Spleen (tissue), 11 donors: ENCODE data around the gene PEAK1. TPM values are rescaled to one million over a fixed set of nuclear protein-coding genes. Genes with fewer than 3 reads are reported as not detected.
"Not testable (repeated sequence)": the region's sequence is repeated elsewhere in the genome, so short reads cannot be mapped to it uniquely, and the experiment has no call there.

Experiments used
- DNase-seq: peaks from one replicate; pipeline ENCODE4 v3.0.0-alpha.2; 2020
- H3K27ac ChIP-seq, 8 donors: fragments of 200-600 bp; sonication (generic) in 7 of 8; 1 replicate in 4 of 8; 2 replicates in 4 of 8; pipeline versions ENCODE4 v1.5.0 to v1.8.0; 2016 to 2021; ENCODE audit warnings: inconsistent platforms in 4 of 8, mild to moderate bottlenecking in 4 of 8, moderate library complexity in 1 of 8
- H3K27me3 ChIP-seq, 7 donors: fragments of 200-600 bp; sonication (generic) in 6 of 7; replicated peaks in 1 of 7; 1 replicate in 4 of 7; 2 replicates in 3 of 7; pipeline versions ENCODE4 v1.5.0 to v1.8.0; 2016 to 2021; ENCODE audit warnings: inconsistent platforms in 3 of 7, mild to moderate bottlenecking in 1 of 7
- H3K36me3 ChIP-seq, 6 donors: fragments of 200-600 bp; sonication (generic) in 5 of 6; 1 replicate in 4 of 6; 2 replicates in 2 of 6; pipeline versions ENCODE4 v1.5.0 to v1.8.0; 2016 to 2021; ENCODE audit warnings: inconsistent platforms in 2 of 6
- H3K4me1 ChIP-seq, 6 donors: fragments of 200-600 bp; sonication (generic) in 5 of 6; 1 replicate in 3 of 6; 2 replicates in 3 of 6; pipeline versions ENCODE4 v1.5.0 to v1.8.0; 2016 to 2021; ENCODE audit warnings: inconsistent platforms in 3 of 6
- H3K4me3 ChIP-seq, 8 donors: fragments of 200-600 bp; sonication (generic) in 7 of 8; 1 replicate in 4 of 8; 2 replicates in 4 of 8; pipeline versions ENCODE4 v1.5.0 to v1.8.0; 2016 to 2021; ENCODE audit warnings: inconsistent platforms in 4 of 8, mild to moderate bottlenecking in 4 of 8, moderate library complexity in 2 of 8
- H3K9me3 ChIP-seq, 8 donors: fragments of 200-600 bp; sonication (generic) in 7 of 8; 1 replicate in 4 of 8; 2 replicates in 4 of 8; pipeline versions ENCODE4 v1.5.0 to v1.8.0; 2016 to 2021; ENCODE audit warnings: inconsistent platforms in 4 of 8
- POLR2A ChIP-seq, 3 donors: fragments of 450-650 bp; IDR thresholded peaks; one replicate each; pipeline ENCODE4 v1.5.1; 2017; ENCODE audit warnings: antibody characterized with exemption in 3 of 3, mild to moderate bottlenecking in 1 of 3
- POLR2AphosphoS5 ChIP-seq, 3 donors: sonication (generic); formaldehyde crosslinking; IDR thresholded peaks; one replicate each; pipeline ENCODE4 v1.5.1; 2017; ENCODE audit warnings: antibody characterized with exemption in 3 of 3
- WGBS, 5 donors: extraction: QIAGEN DNeasy Blood & Tissue Kit in 3 of 5; methylation state at CpG; one replicate each; pipeline versions ENCODE4 v1.1.5 to v1.1.7; 2013 to 2018; 5-methylcytosine and 5-hydroxymethylcytosine counted together
- intact Hi-C: fragments of 100-400 bp; cut with DNase I; formaldehyde crosslinking; loops from one replicate; pipeline ENCODE4 v1.15.0; 2023; ENCODE audit warnings: low total_unique reads
- polyA plus RNA-seq, 3 donors: library from polyadenylated mRNA; stranded (reverse); fragments of 200-250 nt; gene quantifications; one replicate each; pipeline ENCODE4 v1.2.1, GENCODE V29; 2013
- total RNA-seq, 7 donors: library from RNA; depleted of rRNA in 3 of 7; stranded (reverse); fragments of >200 nt in 3 of 7; fragmentation: NEBNext Ultra II Directional in 4 of 7; extraction: Animal tissue kit (Norgen Biotek cat#: 25700) in 4 of 7; gene quantifications; one replicate each; pipeline versions ENCODE4 v1.1.0 to v1.2.1, GENCODE V29; 2016 to 2021
- TF ChIP-seq, protein P1 (sequence below), 11 experiments: fragments of 200-600 bp in 7 of 11; fragments of 450-650 bp in 4 of 11; sonication (generic) in 4 of 11; IDR thresholded peaks in 8 of 11; conservative IDR thresholded peaks in 3 of 11; 1 replicate in 7 of 11; 2 replicates in 4 of 11; pipeline versions ENCODE4 v1.4.0 to v1.8.0; 2016 to 2021; ENCODE audit warnings: antibody characterized with exemption in 11 of 11, inconsistent platforms in 4 of 11, mild to moderate bottlenecking in 1 of 11
- donor health status: healthy with polysubstance abuse.
- donor health status: DM: no; HTN: no; CAD: no; lungs with moderate emphysema.
- donor health status: DM: no; HTN: no; CAD: no.
- donor health status: Bipolar disorder and iron deficiency.
- donor health status: healthy.
- donor health status: DM: no; HTN: no; CAD: no.
- donor health status: DM: yes; HTN: yes; CAD: no.

PEAK1 gene
- total and polyA plus RNA-seq, 10 donors: 5.0 to 415 (median 175) TPM

DNA sequence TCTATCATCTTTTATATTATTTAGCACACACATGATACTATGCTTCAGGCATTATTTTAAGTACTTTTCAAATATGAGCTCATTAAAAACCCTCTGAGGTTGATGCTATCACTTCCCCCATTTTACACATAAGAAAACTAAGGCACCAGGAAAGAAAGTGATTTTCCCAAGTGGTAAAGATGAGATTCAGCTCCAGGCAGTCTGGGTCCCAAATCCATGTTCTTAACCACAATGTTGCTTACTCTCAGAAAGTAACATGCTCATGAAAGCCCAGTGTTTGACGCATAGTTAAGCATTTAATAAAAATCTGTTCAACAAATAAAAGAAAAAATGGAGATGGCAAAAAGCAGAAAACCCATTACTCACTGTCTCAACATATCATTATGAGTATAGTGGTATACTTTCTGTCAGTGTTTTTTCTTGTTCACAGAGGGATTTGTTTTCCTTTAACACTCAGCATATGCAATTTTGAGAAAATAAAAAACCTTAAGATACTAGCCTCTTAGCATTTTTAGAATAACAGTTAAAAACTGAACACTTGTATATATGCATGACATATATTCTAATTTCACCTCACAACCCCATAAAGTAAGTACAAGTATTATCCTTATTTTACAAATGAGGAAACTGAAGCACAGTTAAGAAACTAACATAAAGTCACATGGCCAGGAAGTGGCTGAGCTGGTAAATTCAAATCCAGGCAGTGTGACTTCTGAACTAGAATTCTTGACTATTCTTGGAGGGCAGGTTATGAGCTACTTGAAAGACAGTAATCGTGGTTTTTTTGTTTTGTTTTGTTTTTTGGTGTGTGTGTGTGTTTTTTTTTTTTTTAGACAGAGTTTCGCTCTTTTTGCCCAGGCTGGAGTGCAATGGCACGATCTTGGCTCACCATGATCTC is 10.4 kb downstream of the PEAK1 start:
- H3K4me1 ChIP-seq: peaks cover 20 to 88% (median 47%) of the 10 kb centered on the region in 6 donors
- TF ChIP-seq, protein P1, sequence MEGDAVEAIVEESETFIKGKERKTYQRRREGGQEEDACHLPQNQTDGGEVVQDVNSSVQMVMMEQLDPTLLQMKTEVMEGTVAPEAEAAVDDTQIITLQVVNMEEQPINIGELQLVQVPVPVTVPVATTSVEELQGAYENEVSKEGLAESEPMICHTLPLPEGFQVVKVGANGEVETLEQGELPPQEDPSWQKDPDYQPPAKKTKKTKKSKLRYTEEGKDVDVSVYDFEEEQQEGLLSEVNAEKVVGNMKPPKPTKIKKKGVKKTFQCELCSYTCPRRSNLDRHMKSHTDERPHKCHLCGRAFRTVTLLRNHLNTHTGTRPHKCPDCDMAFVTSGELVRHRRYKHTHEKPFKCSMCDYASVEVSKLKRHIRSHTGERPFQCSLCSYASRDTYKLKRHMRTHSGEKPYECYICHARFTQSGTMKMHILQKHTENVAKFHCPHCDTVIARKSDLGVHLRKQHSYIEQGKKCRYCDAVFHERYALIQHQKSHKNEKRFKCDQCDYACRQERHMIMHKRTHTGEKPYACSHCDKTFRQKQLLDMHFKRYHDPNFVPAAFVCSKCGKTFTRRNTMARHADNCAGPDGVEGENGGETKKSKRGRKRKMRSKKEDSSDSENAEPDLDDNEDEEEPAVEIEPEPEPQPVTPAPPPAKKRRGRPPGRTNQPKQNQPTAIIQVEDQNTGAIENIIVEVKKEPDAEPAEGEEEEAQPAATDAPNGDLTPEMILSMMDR (IDR thresholded peaks at IDR 0.05 in 8 of 11, conservative IDR thresholded peaks at IDR 0.05 in 3 of 11): no peak
- TF ChIP-seq POLR2A (IDR thresholded peaks at IDR 0.05) (no peak), POLR2AphosphoS5 (IDR thresholded peaks at IDR 0.05) (no peak)
- no peaks in the 10 kb centered on the region for H3K36me3 ChIP-seq
- H3K9me3 ChIP-seq: no peaks in the 10 kb centered on the region
- intact Hi-C loops: no loop called here
- 54 to 61% (median 57%) methylated on average over 4 of the region's 4 CpGs for WGBS, 5 donors
- no peak for DNase-seq
- H3K27me3 ChIP-seq: no peaks in the 10 kb centered on the region
- peak overlapping the region in 2 of 8 donors; percentile 1 to 28 for H3K4me3 ChIP-seq
- peak overlapping the region; percentile 30 to 83 (median 62) for H3K27ac ChIP-seq

DNA sequence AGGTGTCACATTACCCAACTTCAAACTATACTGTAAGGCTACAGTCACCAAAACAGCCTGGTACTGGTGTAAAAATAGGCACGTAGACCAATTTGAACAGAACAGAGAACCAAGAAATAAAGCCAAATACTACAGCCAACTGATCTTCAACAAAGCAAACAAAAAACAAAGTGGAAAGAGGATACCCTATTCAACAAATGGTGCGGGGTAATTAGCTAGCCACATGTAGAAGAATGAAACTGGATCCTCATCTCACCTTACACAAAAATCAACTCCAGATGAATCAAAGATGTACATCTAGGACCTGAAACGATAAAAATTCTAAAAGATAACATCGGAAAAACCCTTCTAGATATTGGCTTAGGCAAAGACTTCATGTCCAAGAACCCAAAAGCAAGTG is 13.1 kb downstream of the PEAK1 start:
- no peak overlapping the region for H3K27ac ChIP-seq
- 87 to 92% (median 91%) methylated on average over 4 of the region's 4 CpGs for WGBS, 5 donors
- H3K27me3 ChIP-seq: no peaks in the 10 kb centered on the region
- no peaks in the 10 kb centered on the region for H3K9me3 ChIP-seq
- intact Hi-C loops: no loop called here
- no peak overlapping the region for H3K4me3 ChIP-seq
- TF ChIP-seq, protein P1 (IDR thresholded peaks at IDR 0.05 in 8 of 11, conservative IDR thresholded peaks at IDR 0.05 in 3 of 11): no peak
- TF ChIP-seq POLR2AphosphoS5 (IDR thresholded peaks at IDR 0.05) (no peak), POLR2A (IDR thresholded peaks at IDR 0.05) (no peak)
- DNase-seq: no peak
- H3K4me1 ChIP-seq: peaks cover 20 to 84% (median 45%) of the 10 kb centered on the region in 6 donors
- no peaks in the 10 kb centered on the region for H3K36me3 ChIP-seq

DNA sequence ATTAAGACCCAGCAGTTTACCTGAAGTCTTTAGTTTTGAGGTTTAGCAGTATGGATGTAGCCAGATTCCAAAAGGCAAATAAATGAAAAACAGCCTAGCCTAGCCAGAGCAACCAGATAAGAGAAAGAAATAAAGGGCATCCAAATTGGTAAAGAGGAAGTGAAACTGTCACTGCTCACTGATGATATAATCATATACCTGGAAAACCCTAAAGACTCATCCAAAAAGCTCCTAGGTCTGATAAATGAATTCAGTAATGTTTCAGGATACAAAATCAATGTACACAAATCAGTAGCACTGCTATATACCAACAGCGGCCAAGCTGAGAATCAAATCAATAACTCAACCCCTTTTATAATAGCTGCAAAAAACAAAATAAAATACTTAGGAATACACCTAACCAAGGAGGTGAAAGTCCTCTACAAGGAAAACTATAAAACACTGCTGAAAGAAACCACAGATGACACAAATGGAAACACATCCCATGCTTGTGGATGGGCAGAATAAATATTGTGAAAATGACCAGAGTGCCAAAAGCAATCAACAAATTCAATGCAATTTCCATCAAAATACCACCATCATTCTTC is 13.6 kb downstream of the PEAK1 start:
- H3K4me1 ChIP-seq: peaks cover 20 to 82% (median 41%) of the 10 kb centered on the region in 6 donors
- H3K9me3 ChIP-seq, H3K27me3 ChIP-seq, intact Hi-C loops, DNase-seq, H3K4me3 ChIP-seq, H3K36me3 ChIP-seq, H3K27ac ChIP-seq: not testable (repeated sequence)
- WGBS, 5 donors: 73 to 88% (median 83%) methylated on average over 1 of the region's 1 CpG

DNA sequence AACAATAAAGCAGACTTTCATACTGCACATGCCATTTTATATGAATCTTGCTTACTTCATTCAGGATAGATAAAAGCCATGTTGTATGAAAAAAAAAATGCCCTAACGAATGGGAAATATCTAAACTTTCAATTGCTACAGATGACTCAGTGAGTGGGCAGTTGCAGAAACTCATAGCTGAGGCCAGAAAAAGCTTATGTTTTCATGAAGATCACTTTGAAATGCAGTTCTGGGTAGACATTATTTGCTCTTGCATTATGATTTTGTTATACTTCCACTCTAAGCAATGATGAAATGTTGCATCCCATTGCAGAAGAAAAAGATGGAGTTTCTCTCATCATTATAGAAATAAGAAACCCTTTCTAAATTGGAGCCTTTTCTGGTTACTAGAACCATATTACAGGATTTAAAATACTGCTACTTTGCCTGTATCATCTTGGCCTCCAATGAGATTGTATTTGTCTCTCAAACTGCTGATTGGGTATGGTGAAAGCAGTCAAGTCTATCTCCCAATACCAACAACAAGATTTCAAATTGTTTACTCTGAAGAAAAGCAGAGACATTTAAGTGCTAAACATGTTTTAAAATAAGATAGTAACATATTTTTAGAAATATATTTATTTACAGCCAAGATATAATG is 17.0 kb downstream of the PEAK1 start:
- peaks cover 9 to 52% (median 18%) of the 10 kb centered on the region in 6 donors for H3K4me1 ChIP-seq
- WGBS, 5 donors: 42 to 59% (median 45%) methylated on average over 1 of the region's 1 CpG
- no peaks in the 10 kb centered on the region for H3K27me3 ChIP-seq
- peaks cover 6 to 29% (median 27%) of the 10 kb centered on the region in 8 donors for H3K9me3 ChIP-seq
- DNase-seq: no peak
- no peak for TF ChIP-seq POLR2AphosphoS5 (IDR thresholded peaks at IDR 0.05)
- TF ChIP-seq, protein P1 (IDR thresholded peaks at IDR 0.05 in 8 of 11, conservative IDR thresholded peaks at IDR 0.05 in 3 of 11): no peak
- TF ChIP-seq POLR2A (IDR thresholded peaks at IDR 0.05): no peak
- no peaks in the 10 kb centered on the region for H3K36me3 ChIP-seq
- H3K4me3 ChIP-seq: no peak overlapping the region
- H3K27ac ChIP-seq: no peak overlapping the region
- intact Hi-C loops: no loop called here
